ENCODE data around the gene KBTBD12.

DNA sequence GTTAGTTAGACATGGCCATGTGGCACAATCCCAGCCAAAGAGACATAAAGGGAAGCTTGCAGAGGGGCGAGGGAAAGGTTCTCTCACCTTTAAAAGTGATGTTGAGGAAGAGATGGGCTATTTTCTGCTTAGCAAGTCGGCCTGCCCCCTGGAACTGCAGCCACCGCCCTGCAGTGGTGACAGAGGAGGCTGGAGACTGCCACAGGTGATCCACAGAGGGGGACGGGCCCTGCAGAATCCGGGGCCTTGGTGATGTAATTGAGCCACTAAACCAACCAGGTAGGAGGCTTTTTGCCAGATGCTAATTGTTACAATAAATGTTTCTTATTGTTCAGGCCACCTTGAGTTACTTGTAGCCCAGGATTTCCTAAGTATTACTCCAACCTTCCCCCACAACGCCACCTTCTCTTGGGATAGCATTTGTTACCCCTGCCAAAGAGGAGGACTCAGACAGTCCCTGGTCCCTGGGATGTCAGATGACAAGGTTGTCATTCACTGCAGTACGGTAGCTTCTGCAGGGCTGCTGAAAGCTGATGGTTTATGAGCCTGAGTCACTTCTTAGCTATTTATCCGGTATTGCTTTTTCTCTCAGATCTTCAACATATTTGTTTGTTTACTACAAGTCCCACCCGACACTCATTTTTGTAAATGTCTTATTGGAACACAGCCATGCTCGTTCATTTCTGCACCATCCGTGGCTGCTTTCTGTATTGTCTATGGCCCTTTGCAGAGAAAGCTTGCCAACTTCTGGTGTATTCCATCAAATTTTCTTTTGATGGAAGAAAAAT is 73.9 kb downstream of the KBTBD12 start:
- TF ChIP-seq, protein P1, sequence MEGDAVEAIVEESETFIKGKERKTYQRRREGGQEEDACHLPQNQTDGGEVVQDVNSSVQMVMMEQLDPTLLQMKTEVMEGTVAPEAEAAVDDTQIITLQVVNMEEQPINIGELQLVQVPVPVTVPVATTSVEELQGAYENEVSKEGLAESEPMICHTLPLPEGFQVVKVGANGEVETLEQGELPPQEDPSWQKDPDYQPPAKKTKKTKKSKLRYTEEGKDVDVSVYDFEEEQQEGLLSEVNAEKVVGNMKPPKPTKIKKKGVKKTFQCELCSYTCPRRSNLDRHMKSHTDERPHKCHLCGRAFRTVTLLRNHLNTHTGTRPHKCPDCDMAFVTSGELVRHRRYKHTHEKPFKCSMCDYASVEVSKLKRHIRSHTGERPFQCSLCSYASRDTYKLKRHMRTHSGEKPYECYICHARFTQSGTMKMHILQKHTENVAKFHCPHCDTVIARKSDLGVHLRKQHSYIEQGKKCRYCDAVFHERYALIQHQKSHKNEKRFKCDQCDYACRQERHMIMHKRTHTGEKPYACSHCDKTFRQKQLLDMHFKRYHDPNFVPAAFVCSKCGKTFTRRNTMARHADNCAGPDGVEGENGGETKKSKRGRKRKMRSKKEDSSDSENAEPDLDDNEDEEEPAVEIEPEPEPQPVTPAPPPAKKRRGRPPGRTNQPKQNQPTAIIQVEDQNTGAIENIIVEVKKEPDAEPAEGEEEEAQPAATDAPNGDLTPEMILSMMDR (CRISPR knock-in tag; IDR thresholded peaks at IDR 0.05): no peak
- no peak for TF ChIP-seq CBFB (CRISPR knock-in tag; IDR thresholded peaks at IDR 0.05)
- no peak for TF ChIP-seq SAFB2 (CRISPR knock-in tag; IDR thresholded peaks at IDR 0.05; ENCODE audit: borderline replicate concordance, low read depth)
- no peak for TF ChIP-seq KLF9 (CRISPR knock-in tag; IDR thresholded peaks at IDR 0.05; ENCODE audit: low read depth)
- TF ChIP-seq POLR2A (IDR thresholded peaks at IDR 0.05; ENCODE audit: insufficient read depth in 1 of 2, low read depth in 2 of 2, low read length in 2 of 2): no peak
- TF ChIP-seq FOXM1 (CRISPR knock-in tag; IDR thresholded peaks at IDR 0.05): no peak
- TF ChIP-seq ZFX (CRISPR knock-in tag; IDR thresholded peaks at IDR 0.05; ENCODE audit: low read depth): no peak
- no peak for TF ChIP-seq ZNF264 (CRISPR knock-in tag; IDR thresholded peaks at IDR 0.05)

Data from HepG2 (cell line).